Adipose tissue (tissue), 3 donors: ENCODE results near the gene P2RX6. TPM values are rescaled to one million over a fixed set of nuclear protein-coding genes. Genes with fewer than 3 reads are reported as not detected.
"Not testable (repeated sequence)": the region's sequence is repeated elsewhere in the genome, so short reads cannot be mapped to it uniquely, and the experiment has no call there.

Experiments used
- H3K27ac ChIP-seq: one replicate; pipeline ENCODE4 v1.5.1; 2013; ENCODE audit warnings: low read depth, low read length
- WGBS, 3 donors: extraction: QIAGEN DNeasy Blood & Tissue Kit; methylation state at CpG; one replicate each; pipeline ENCODE4 v1.1.7; 2013; 5-methylcytosine and 5-hydroxymethylcytosine counted together
- polyA plus RNA-seq, 3 donors: library from polyadenylated mRNA; stranded (reverse); fragments of 200-250 nt; gene quantifications; one replicate each; pipeline ENCODE4 v1.2.3, GENCODE V29; 2013
- donor health status: healthy with polysubstance abuse.
- donor health status: Bipolar disorder and iron deficiency.
- donor health status: healthy.

The P2RX6 gene
- polyA plus RNA-seq, 3 donors: 0.16 to 0.79 (median 0.17) TPM

GRCh38 chr22:21060363-21060762 lies 45.4 kb downstream of the P2RX6 start:
- 66 to 89% (median 88%) methylated on average over 6 to 7 of the region's 8 CpGs for WGBS, 3 donors
- not testable (repeated sequence) for H3K27ac ChIP-seq

GRCh38 chr22:21061660-21062321 lies 46.8 kb downstream of the P2RX6 start:
- 93 to 98% (median 94%) methylated on average over 18 of the region's 18 CpGs for WGBS, 3 donors
- H3K27ac ChIP-seq: not testable (repeated sequence)

- not testable (repeated sequence) for H3K27ac ChIP-seq
- WGBS, 3 donors: 71 to 86% (median 77%) methylated on average over 11 of the region's 11 CpGs
Measured at GRCh38 chr22:21064425-21064824, 49.5 kb downstream of the P2RX6 start.

GRCh38 chr22:21064917-21065864 lies 50.2 kb downstream of the P2RX6 start:
- 52 to 69% (median 66%) methylated on average over 13 of the region's 13 CpGs for WGBS, 3 donors
- H3K27ac ChIP-seq: no peak overlapping the region

GRCh38 chr22:21067075-21067900 lies 52.3 kb downstream of the P2RX6 start:
- WGBS, 3 donors: 83 to 90% (median 88%) methylated on average over 28 of the region's 28 CpGs
- no peak overlapping the region for H3K27ac ChIP-seq

GRCh38 chr22:21067901-21068680 lies 53.1 kb downstream of the P2RX6 start:
- no peak overlapping the region for H3K27ac ChIP-seq
- 90 to 91% (median 91%) methylated on average over 12 of the region's 12 CpGs for WGBS, 3 donors

- WGBS, 3 donors: 67 to 77% (median 68%) methylated on average over 4 of the region's 4 CpGs
- H3K27ac ChIP-seq: no peak overlapping the region
Measured at GRCh38 chr22:21068681-21069276, 53.8 kb downstream of the P2RX6 start.

GRCh38 chr22:21069375-21069774 lies 54.4 kb downstream of the P2RX6 start:
- H3K27ac ChIP-seq: no peak overlapping the region
- WGBS, 3 donors: 36 to 66% (median 66%) methylated on average over 5 of the region's 5 CpGs

- 83 to 88% (median 87%) methylated on average over 17 of the region's 17 CpGs for WGBS, 3 donors
- H3K27ac ChIP-seq: no peak overlapping the region
Measured at GRCh38 chr22:21070690-21071615, 56.0 kb downstream of the P2RX6 start.

- not testable (repeated sequence) for H3K27ac ChIP-seq
- 76 to 82% (median 80%) methylated on average over 8 of the region's 8 CpGs for WGBS, 3 donors
Measured at GRCh38 chr22:21071796-21072195, 56.8 kb downstream of the P2RX6 start.

GRCh38 chr22:21073023-21073422 lies 58.1 kb downstream of the P2RX6 start:
- no peak overlapping the region for H3K27ac ChIP-seq
- 75 to 89% (median 78%) methylated on average over 3 of the region's 3 CpGs for WGBS, 3 donors

- 89 to 95% (median 90%) methylated on average over 5 of the region's 5 CpGs for WGBS, 3 donors
- H3K27ac ChIP-seq: no peak overlapping the region
Measured at GRCh38 chr22:21073482-21073881, 58.5 kb downstream of the P2RX6 start.

GRCh38 chr22:21074102-21074715 lies 59.2 kb downstream of the P2RX6 start:
- WGBS, 3 donors: 47 to 76% (median 50%) methylated on average over 7 of the region's 7 CpGs
- no peak overlapping the region for H3K27ac ChIP-seq

- WGBS, 3 donors: 86 to 90% (median 87%) methylated on average over 14 of the region's 14 CpGs
- H3K27ac ChIP-seq: no peak overlapping the region
Measured at GRCh38 chr22:21075516-21076138, 60.7 kb downstream of the P2RX6 start.

- 83 to 87% (median 85%) methylated on average over 20 to 21 of the region's 21 CpGs for WGBS, 3 donors
- no peak overlapping the region for H3K27ac ChIP-seq
Measured at GRCh38 chr22:21076912-21077625, 62.1 kb downstream of the P2RX6 start.
